Measurements from ENCODE around the gene CENPK.
"Not testable (repeated sequence)": the region's sequence is repeated elsewhere in the genome, so short reads cannot be mapped to it uniquely, and the experiment has no call there.

Gene CENPK, protein sequence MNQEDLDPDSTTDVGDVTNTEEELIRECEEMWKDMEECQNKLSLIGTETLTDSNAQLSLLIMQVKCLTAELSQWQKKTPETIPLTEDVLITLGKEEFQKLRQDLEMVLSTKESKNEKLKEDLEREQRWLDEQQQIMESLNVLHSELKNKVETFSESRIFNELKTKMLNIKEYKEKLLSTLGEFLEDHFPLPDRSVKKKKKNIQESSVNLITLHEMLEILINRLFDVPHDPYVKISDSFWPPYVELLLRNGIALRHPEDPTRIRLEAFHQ

DNA sequence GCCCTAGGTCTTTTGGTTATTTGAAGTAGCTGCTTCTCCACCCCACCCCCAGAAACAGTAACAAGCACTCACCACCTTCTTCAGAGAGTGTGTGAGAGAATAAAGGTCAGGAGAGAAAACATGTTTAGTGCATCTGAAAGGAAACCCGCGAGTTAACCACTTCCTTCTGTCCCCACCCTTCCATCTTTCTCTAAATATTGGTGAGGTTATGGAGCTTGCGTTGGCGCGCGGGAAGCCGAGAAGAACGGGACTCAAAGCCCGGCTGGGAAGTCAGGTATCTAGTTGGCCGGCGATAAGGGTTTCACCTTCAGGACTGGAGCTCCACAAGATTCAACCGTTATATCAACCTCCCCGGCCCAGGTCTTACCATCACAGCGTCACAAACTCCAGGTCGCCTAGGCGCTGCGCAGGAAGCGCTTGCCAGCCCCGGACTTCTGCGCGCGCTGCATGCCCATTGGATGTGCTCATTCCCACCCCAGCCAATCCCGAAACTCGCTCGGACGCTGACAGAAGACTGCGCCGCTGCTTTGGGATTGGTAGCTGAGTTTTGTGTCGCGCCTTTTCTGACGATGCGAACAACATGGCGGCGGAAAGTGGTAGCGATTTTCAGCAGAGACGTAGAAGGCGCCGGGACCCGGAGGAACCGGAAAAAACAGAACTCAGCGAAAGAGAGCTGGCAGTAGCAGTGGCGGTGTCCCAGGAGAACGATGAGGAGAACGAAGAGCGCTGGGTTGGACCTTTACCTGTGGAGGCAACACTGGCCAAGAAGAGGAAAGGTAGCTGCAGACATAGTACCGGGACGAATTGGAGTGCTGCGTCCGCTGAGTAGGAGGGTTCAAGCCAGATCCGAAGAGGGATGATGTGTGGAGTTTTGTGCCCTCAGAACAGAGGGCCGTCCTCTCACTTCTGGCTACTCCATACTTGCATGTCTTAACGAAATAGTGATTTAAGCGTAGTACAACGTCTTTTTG is at the start of gene CENPK, which contains the start of gene PPWD1:
CENPK (minus strand) TSS at position 438 of the 971 bp plus-strand sequence. CDS start 8,261 bp downstream, outside the sequence.
PPWD1 (plus strand) TSS at position 566 of the 971 bp plus-strand sequence; CDS start at position 581, 15 bp downstream.
- peak; percentile 94 to 95 for DNase-seq (ENCODE audit: low read depth in 2 of 2)

DNA sequence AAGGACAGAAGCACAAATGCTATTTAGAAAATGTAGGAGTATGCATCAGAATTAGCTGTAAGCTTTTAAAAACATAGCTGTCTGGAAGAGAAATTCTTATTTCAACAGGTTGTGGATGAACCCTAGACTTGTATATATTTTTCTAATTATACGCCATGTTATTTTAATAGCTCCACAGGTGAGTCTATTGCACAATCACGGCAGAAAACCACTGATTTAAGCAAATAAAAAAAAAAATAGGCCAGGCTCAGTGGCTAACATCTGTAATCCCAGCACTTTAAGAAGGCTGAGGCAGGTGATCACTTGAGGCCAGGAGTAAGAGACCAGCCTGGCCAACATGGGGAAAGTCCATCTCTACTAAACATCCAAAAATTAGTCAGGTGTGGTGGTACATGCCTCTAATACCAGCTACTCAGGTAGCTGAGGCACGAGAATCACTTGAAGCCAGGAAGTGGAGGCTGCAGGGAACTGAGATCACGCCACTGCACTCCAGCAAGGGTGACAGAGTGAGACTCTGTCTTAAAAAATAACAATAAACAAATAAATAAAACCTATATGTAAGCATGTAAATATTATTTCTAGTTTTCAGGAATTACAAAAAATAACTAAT is 49.4 kb upstream of the CENPK start:
- DNase-seq (ENCODE audit: low read depth in 2 of 2) = no peak

DNA sequence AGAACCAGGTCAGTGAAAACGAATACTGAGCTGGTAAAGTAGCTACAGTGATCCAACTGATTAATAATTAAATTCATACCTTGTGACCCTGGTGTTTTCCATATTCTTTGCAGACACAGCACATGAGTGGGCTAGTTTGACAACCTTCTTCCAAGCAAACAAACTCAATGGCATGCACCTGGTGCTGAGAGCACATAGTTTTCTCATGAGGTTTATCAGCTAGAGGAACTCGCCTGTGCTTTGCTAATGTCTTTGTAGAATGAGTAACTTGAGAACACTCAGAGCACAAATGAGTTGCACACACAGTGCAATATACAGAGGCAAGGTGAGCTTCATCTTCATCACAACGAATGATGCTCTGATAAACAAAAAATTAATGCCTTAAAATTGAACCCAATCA is 48.6 kb upstream of the CENPK start:
- DNase-seq (ENCODE audit: low read depth in 2 of 2) = no peak

DNA sequence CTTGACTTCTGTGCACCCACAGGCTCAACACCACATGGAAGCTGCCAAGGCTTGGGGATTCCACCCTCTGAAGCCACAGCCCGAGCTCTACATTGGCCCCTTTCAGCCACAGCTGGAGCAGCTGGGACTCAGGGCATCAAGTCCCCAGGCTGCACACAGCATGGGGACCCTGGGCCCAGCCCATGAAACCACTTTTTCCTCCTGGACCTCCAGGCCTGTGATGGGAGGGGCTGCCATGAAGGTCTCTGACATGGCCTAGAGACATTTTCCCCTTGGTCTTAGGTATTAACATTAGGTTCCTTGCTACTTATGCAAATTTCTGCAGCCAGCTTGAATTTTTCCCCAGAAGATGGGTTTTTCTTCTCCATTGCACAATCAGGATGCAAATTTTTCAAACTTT is 38.8 kb upstream of the CENPK start:
- not testable (repeated sequence) for DNase-seq (ENCODE audit: low read depth in 2 of 2)

DNA sequence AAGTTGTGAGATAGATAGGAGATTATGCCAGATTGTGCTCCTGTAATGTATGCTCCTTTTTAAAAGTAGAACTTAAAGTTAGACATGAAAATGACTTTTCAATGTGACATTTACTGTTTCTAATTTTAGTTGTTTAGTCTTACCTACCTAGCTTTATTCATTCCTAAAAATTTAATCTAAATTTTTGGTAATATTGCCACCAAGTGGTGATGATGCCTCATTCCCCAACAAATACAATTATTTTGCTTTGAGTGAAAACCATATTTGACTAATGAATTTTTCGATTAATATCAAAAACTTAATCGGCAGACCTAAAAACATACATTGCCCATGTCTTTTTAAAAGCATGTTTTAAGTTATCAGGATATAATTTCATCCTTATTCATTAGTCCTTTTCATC is 25.7 kb upstream of the CENPK start:
- DNase-seq (ENCODE audit: low read depth in 2 of 2) = no peak

DNA sequence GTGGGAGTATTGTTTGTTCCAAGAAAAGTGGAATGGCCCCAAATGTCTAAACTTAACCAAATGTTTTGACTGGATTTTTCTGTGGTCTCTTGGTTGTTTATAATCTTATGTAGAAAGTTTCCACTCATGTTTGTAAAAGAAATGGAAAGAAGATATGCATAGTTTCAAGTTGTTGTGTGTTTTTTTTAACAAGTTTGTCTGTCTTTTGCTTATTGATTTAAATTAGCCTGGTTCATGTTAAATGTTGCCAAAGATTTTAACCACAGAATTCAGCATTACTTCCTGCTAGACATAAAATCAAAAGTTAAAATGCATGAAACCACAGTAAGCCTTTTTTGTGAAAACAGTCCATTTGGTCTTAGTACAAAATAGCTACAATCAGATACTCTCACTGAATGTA is 14.2 kb upstream of the CENPK start:
- no peak for DNase-seq (ENCODE audit: low read depth in 2 of 2)

DNA sequence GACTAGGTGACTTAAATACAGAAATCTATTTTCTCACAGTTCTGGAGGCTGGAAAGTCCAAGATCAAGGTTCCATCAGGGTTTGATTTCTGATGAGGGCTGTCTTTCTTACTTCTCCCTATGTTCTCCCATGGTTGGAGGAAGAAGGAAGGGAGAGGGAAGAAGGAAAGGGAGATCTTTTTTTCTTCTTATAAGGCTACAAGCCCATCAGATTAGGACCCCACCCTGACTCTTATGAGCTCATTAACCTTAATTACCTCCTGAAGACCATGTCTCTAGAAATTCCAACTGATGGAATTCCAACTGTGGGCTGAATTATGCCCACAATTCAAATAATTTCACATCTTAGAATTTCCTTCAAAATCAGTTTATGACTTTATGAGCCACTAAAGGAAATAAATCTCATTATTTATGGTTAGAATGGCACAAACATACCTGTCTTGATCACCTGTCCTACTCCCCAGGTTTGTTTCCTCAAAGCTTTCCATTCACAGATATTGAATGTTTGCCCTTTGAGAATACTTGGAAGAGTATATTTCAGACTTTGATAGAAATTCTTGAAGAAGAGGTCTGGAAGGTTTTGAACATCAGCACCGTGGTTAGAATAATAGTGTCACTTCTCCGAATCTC is 7.7 kb upstream of the CENPK start:
- DNase-seq (ENCODE audit: low read depth in 2 of 2) = no peak

DNA sequence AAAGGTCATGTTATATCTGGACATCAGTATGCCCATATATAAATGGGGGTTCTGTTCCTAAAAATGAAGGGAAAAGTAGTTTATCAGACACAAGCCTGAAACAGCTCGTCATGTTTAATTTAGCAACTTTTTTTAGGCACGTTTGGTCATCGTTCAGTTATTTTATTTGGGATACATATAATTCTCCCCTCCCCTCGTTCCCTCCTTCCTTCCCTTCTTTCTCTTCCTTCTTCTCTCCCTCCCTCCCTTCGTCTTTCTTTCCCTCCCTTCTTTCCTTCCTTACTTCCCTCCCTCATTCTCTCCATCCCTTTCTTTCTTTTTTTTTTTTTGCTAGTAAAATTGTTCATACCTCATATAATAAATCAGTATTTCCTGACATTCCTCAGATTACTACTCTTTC is 3.5 kb upstream of the CENPK start:
- no peak for DNase-seq (ENCODE audit: low read depth in 2 of 2)

DNA sequence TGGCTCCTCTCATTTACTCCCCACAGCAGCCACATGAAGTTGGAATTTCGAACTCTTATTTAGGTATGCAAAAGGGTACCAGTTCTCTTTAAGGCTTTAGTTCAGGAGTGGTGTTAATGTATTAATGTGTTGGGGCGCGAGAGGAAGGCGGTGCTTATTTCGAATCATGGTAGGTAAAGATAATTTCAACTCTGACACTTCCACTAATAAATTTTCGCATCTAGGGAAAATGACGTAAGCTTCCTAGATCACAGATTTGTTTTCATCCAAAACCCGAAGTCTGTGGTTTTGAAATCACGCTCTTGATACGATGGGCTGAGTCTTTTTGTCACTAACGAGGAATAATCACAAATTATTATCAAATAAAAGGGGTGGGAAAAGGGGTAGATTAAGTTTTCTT is 809 bp upstream of the CENPK start:
- DNase-seq (ENCODE audit: low read depth in 2 of 2) = no peak

DNA sequence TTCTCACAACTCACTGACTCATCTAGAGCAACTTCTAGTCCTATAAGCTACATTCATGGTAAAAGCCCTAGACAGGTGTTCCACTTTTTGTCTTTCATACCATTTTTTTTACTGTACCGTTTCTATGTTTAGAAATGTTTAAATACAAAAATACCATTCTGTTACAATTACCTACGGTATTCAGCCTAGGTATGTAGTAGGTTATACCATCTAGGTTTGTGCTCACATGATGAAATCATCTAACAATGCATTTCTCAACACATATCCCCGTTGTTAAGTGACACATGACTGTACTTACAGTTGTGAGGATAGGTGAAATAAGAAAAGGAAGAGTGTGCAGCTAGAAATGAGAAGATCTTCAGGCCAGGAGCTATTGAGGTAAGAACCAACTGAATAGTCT is 6.2 kb downstream of the CENPK start:
- no peak for DNase-seq (ENCODE audit: low read depth in 2 of 2)

DNA sequence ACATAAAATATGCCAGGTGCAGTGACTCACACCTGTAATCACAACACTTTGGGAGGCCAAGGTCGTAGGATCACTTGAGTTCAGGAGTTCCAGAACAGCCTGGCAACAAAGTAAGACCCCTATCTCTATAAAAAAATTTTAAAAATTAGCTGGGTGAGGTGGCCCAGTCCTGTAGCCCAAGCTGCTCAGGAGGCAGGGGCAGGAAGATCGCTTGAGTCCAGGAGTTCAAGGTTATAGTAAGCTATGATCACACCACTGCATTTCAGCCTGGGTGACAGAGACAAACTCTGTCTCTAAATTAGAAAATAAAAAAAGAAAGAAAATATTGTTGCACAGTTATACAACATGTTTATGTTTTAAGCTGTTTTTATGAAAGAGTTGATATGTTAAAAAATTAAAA is 6.8 kb downstream of the CENPK start:
- no peak for DNase-seq (ENCODE audit: low read depth in 2 of 2)

DNA sequence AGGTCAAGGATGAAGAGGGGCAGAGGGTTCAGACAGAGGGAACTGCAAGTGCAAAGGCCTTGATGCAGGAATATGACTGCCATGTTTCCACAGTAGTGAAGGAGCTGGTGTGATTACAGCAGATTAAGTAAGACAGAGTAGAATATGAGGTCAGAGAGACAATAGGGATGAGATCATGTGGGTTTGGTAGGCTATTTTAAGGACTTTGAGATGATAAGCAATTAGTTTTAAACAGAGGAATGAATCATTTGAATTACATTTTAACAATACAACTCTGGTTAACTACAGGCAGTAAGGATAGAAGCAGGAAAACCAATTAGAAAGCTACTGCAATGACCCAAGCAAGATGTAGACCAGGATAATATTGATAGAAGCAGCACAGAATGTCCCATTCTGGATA is 7.7 kb downstream of the CENPK start:
- no peak for DNase-seq (ENCODE audit: low read depth in 2 of 2)

DNA sequence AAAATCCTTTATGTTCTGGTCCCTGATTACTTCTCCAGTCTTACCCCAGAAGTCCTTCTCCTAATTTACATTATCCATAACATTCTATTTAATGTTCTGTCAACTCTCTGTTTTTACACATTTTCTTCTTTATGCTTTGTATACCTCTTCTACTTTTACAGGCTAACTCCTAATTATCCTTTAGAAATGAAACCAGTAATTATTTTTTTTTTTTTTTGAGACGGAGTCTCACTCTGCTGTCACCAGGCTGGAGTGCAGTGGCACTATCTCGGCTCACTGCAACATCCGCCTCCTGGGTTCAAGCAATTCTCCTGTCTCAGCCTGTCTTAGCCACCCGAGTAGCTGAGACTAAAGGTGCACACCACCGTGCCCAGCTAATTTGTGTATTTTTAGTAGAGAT is 9.0 kb downstream of the CENPK start:
- no peak for DNase-seq (ENCODE audit: low read depth in 2 of 2)

DNA sequence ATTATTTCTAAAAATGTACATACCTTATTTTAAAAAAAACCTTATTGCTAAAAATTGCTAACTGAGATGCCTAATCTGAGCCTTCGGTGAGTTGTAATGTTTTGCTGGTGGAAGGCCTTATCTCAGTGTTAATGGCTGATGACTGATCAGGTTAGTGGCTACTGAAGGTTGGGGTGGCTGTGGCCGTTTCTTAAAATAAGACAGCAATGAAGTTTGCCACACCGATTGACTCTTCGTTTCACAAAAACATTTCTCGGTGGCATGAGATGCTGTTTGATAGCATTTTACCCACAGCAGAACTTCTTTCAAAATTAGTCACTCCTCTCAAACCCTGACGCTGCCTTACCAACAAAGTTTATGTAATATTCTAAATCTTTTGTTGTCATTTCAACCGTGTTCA is 14.7 kb downstream of the CENPK start:
- DNase-seq (ENCODE audit: low read depth in 2 of 2) = no peak

DNA sequence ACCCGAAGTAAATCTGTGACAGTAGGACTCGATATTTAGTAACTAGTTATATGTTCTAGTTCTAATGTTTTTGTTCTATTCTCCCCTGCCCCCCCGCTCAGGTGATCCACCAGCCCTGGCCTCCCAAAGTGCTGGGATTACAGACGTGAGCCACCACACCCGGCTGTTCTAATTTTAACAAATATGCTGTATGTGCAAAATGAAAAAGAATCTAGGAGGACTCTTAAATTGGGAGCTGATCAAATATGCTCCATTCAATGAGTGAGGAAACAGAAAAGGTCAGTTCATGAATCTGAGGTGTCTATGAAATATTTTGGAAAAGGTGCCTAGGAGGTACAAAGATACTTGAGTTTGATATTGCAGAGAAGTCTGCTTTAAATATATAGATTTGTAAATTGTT is 16.8 kb downstream of the CENPK start:
- DNase-seq (ENCODE audit: low read depth in 2 of 2) = no peak

DNA sequence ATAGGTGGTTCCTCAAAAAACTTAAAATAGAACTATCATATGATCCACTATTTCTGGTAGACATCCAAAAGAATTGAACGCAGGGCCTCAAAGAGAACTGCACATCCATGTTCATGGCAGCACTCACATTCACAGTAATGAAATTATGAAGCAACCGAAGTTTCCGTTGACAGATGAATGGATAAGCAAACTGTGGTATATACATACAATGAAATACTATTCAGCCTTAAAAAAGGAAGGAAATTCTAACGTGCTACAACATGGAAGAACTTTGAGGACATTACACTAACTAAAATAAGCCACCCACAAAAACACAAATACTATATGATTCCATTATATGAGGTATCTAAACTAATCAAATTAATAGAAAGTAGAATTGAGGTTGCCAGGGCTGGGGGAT is 18.5 kb downstream of the CENPK start:
- no peak for DNase-seq (ENCODE audit: low read depth in 2 of 2)

DNA sequence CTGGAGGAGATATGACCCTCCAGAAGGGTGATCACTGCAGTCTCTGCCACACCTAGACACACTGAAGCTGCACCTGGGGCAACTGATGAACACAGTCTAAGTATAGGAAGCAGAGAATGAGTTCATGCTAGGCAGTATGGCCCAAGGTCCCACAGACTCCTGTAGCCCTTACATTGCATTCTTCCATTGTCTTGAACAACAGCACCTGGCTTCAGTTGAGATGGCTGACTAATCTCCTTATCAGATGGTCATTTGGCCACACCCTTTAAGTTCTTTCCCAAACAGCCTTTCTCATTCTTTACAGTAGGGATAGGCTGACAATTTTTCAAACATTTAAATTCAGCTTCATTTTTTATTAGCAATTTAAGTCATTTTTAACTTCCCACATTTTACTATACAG is 23.1 kb downstream of the CENPK start:
- DNase-seq (ENCODE audit: low read depth in 2 of 2) = no peak

DNA sequence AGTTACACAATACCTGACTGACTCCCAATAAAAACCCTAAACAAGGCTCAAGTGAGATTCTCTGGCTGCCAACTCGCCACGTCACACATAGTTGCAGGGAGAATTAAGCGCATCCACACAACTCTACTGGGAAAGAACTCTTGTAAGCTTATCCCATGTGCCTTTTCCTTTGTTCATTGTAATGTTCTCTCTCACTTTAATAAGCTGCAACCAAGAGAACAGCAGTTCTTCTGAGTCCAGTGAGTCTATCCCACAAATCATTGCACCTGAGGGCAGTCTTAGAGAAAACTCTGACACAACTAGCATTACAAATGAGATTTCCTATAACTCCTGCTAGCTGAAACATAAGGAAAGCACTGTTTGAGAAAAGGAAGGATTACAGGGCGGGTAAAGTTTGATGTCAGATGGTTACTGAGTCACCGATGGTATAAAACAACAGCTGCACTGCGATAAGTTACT is 27.4 kb downstream of the CENPK start:
- DNase-seq (ENCODE audit: low read depth in 2 of 2) = no peak

DNA sequence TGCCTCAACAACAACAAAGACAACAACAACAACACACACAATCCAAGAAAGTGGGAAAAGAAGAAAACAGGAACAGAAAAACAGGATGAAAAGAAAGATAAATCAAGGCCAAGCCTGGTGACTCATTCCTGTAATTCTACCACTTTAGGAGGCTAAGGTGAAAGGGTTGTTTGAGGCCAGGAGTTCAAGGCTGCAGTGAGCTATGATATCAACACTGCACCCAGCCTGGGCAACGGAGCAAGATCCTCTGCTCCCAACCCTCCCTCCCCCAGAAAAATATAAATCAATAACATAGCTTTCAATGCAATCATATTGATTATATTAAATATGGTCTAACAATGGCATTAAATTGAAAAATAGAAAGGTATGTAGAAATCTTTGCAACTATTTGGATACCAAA is 32.1 kb downstream of the CENPK start:
- DNase-seq (ENCODE audit: low read depth in 2 of 2) = no peak

DNA sequence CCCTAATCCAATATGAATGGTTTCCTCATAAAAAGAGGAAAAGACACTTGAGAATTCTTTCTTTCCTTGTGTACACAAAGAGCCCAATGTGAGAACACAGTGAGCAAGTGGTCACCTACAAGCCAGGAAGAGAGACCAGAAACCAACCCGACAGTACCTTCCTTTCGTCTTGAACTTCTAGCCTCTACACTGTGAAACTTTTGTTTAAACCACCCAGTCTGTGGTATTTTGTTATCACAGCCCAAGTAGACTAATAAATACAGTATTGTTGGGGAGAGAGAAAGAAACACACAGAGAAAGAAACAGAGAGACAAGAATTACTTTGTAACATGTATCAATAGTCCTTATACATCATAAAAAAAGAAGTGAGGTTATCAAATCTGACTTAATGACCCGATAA is 37.2 kb downstream of the CENPK start:
- no peak for DNase-seq (ENCODE audit: low read depth in 2 of 2)

DNA sequence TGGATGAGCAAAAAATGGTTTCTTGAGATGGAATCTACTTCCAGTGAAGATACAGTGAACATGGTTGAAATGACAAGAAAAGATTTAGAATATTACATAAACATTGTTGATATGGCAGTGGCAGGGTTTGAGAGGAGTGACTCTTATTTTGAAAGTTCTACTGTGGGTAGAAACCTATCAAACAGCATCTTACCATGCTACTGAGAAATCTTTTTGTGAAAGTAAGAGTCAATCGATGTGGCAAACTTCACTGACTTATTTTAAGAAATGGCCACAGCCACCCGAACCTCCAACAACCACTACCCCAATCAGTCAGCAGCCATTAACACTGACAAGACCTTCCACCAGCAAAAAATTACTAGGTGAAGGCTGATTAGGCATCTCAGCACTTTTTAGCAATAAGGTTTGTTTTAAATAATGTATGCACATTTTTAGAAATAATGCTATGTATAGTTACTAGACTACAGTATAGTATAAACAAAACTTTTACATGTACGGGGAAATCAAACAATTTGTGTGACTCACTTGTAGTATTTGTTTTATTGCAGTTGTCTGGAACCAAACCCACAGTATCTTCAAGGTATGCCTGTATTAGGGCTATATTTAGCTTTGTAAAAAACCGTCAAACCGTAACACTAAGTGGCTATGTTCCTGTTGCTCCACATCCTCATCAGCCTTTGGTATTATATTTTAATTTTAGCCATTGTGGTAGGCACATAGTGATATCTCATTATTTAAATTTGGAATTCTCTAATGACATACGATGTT is 50.6 kb downstream of the CENPK start:
- DNase-seq (ENCODE audit: low read depth in 2 of 2) = no peak
